ENCODE data around the gene STAMBPL1.

STAMBPL1 gene

GRCh38 chr10:88920986-88921593 lies 41.0 kb downstream of the STAMBPL1 start:
- H3K4me3 ChIP-seq (ENCODE audit: low read depth, low read length) = no peak overlapping the region
- no peak for DNase-seq (ENCODE audit: low read depth, low spot score)
- no peak for TF ChIP-seq CTCF (IDR thresholded peaks at IDR 0.05; ENCODE audit: low read depth, low read length)
- in situ Hi-C loops (cut with HindIII; ENCODE audit: low sequenced_read_pairs) = no loop called here

- in situ Hi-C loops (cut with HindIII; ENCODE audit: low sequenced_read_pairs) = no loop called here
- DNase-seq (ENCODE audit: low read depth, low spot score) = no peak
- no peak for TF ChIP-seq CTCF (IDR thresholded peaks at IDR 0.05; ENCODE audit: low read depth, low read length)
- H3K4me3 ChIP-seq (ENCODE audit: low read depth, low read length) = no peak overlapping the region
These were observed 42.0 kb downstream of the STAMBPL1 start for GRCh38 chr10:88922041-88922440.

GRCh38 chr10:88923520-88923919 lies 43.5 kb downstream of the STAMBPL1 start:
- no peak for TF ChIP-seq CTCF (IDR thresholded peaks at IDR 0.05; ENCODE audit: low read depth, low read length)
- H3K4me3 ChIP-seq (ENCODE audit: low read depth, low read length) = no peak overlapping the region
- DNase-seq (ENCODE audit: low read depth, low spot score) = peak; percentile 33
- in situ Hi-C loops (cut with HindIII; ENCODE audit: low sequenced_read_pairs) = no loop called here

- peak; percentile 88 for DNase-seq (ENCODE audit: low read depth, low spot score)
- no peak for TF ChIP-seq CTCF (IDR thresholded peaks at IDR 0.05; ENCODE audit: low read depth, low read length)
- in situ Hi-C loops (cut with HindIII; ENCODE audit: low sequenced_read_pairs) = no loop called here
- H3K4me3 ChIP-seq (ENCODE audit: low read depth, low read length) = no peak overlapping the region
These were observed 46.7 kb downstream of the STAMBPL1 start for GRCh38 chr10:88926566-88927415.

- no peak for DNase-seq (ENCODE audit: low read depth, low spot score)
- no peak for TF ChIP-seq CTCF (IDR thresholded peaks at IDR 0.05; ENCODE audit: low read depth, low read length)
- H3K4me3 ChIP-seq (ENCODE audit: low read depth, low read length) = no peak overlapping the region
- in situ Hi-C loops (cut with HindIII; ENCODE audit: low sequenced_read_pairs) = no loop called here
These were observed 47.3 kb downstream of the STAMBPL1 start for GRCh38 chr10:88927416-88927690.

GRCh38 chr10:88928254-88928653 lies 48.2 kb downstream of the STAMBPL1 start:
- H3K4me3 ChIP-seq (ENCODE audit: low read depth, low read length) = no peak overlapping the region
- in situ Hi-C loops (cut with HindIII; ENCODE audit: low sequenced_read_pairs) = no loop called here
- DNase-seq (ENCODE audit: low read depth, low spot score) = no peak
- TF ChIP-seq CTCF (IDR thresholded peaks at IDR 0.05; ENCODE audit: low read depth, low read length) = no peak
